Astrocyte (in vitro differentiated cells and primary cell): Measurements from ENCODE around the gene MSS51.

Experiments used
- EZH2 ChIP-seq: IDR thresholded peaks from 2 replicates; pipeline ENCODE4 v1.6.1; 2012; ENCODE audit warnings: mild to moderate bottlenecking, low read length, inconsistent platforms; ENCODE audit not compliant: insufficient read depth
- TF ChIP-seq, protein P1 (sequence below): IDR thresholded peaks from 2 replicates; pipeline ENCODE4 v1.5.1; 2011; ENCODE audit warnings: low read depth, mild to moderate bottlenecking, inconsistent platforms, low read length, moderate library complexity; ENCODE audit not compliant: insufficient read depth

- TF ChIP-seq, protein P1, sequence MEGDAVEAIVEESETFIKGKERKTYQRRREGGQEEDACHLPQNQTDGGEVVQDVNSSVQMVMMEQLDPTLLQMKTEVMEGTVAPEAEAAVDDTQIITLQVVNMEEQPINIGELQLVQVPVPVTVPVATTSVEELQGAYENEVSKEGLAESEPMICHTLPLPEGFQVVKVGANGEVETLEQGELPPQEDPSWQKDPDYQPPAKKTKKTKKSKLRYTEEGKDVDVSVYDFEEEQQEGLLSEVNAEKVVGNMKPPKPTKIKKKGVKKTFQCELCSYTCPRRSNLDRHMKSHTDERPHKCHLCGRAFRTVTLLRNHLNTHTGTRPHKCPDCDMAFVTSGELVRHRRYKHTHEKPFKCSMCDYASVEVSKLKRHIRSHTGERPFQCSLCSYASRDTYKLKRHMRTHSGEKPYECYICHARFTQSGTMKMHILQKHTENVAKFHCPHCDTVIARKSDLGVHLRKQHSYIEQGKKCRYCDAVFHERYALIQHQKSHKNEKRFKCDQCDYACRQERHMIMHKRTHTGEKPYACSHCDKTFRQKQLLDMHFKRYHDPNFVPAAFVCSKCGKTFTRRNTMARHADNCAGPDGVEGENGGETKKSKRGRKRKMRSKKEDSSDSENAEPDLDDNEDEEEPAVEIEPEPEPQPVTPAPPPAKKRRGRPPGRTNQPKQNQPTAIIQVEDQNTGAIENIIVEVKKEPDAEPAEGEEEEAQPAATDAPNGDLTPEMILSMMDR: no peak
- TF ChIP-seq EZH2: no peak
These were observed 37.9 kb upstream of the MSS51 start for GRCh38 chr10:73471226-73471625.
